BJ (cell line): ENCODE results near the gene SPSB2. TPM values are rescaled to one million over a fixed set of nuclear protein-coding genes. Genes with fewer than 3 reads are reported as not detected.
"Not testable (repeated sequence)": the region's sequence is repeated elsewhere in the genome, so short reads cannot be mapped to it uniquely, and the experiment has no call there.

Experiments used
- CTCF ChIA-PET: fragments of 350-600 bp; formaldehyde crosslinking; extraction: SDS; loops from one replicate; lab custom pipeline; 2021; ENCODE audit warnings: antibody characterized with exemption, inconsistent platforms; lab: Yijun Ruan, JAX
- POLR2A ChIA-PET: fragments of 300-600 bp; sonication (Branson Sonifier 250); formaldehyde crosslinking; extraction: SDS; loops from one replicate; lab custom pipeline; 2021; ENCODE audit warnings: antibody characterized with exemption; lab: Charles Lee
- DNase-seq: peaks from one replicate; pipeline ENCODE4 v3.0.0-alpha.2; 2011; ENCODE audit warnings: low read depth
- H3K27me3 ChIP-seq: 2 replicates; pipeline ENCODE4 v1.6.0; 2011; ENCODE audit warnings: low read length; ENCODE audit not compliant: control insufficient read depth, insufficient read depth
- H3K36me3 ChIP-seq: 2 replicates; pipeline ENCODE4 v1.5.1; 2011; ENCODE audit warnings: low read length; ENCODE audit not compliant: control insufficient read depth, insufficient read depth
- H3K4me3 ChIP-seq: 2 replicates; pipeline ENCODE4 v1.5.1; 2011; ENCODE audit warnings: low read depth, mild to moderate bottlenecking, control low read depth, low read length
- CTCF ChIP-seq: IDR thresholded peaks from 2 replicates; pipeline ENCODE4 v1.5.1; 2011; ENCODE audit warnings: low read depth, mild to moderate bottlenecking, control low read depth, inconsistent platforms, low read length, moderate library complexity; ENCODE audit not compliant: insufficient read depth
- polyA plus RNA-seq: library from polyadenylated mRNA; depleted of rRNA; stranded (reverse); fragments of >200 nt; gene quantifications from 2 replicates; pipeline ENCODE4 v1.2.3, GENCODE V29; 2011

Gene SPSB2
- polyA plus RNA-seq, 1 experiment, result 7.3 TPM

- TF ChIP-seq CTCF, result peak; percentile 58
- Histone ChIP-seq H3K36me3 (peaks cover 1% of the 10 kb centered on the region; the same call in 1 of the 2 replicates), H3K27me3 (no peaks in the 10 kb centered on the region), H3K4me3 (peak overlapping the region; percentile 23)
- POLR2A ChIA-PET, result interaction anchor here (0.7 to 1.4 kb wide), 5 partner anchors 18 to 190 kb away, joined by 3 to 7 read pairs (median 5); partner anchors contain the start of genes CDCA3, SPSB2 and USP5
- CTCF ChIA-PET, result interaction anchor here (0.6 to 2.4 kb wide), 31 partner anchors 9 to 561 kb away, joined by 3 to 42 read pairs (median 5); partner anchors contain the start of genes ENO2, LRRC23, RNU7-1 and SPSB2
- peak; percentile 74 for DNase-seq
Measured at GRCh38 chr12:6890789-6891645, 17.9 kb upstream of the SPSB2 start.

DNA sequence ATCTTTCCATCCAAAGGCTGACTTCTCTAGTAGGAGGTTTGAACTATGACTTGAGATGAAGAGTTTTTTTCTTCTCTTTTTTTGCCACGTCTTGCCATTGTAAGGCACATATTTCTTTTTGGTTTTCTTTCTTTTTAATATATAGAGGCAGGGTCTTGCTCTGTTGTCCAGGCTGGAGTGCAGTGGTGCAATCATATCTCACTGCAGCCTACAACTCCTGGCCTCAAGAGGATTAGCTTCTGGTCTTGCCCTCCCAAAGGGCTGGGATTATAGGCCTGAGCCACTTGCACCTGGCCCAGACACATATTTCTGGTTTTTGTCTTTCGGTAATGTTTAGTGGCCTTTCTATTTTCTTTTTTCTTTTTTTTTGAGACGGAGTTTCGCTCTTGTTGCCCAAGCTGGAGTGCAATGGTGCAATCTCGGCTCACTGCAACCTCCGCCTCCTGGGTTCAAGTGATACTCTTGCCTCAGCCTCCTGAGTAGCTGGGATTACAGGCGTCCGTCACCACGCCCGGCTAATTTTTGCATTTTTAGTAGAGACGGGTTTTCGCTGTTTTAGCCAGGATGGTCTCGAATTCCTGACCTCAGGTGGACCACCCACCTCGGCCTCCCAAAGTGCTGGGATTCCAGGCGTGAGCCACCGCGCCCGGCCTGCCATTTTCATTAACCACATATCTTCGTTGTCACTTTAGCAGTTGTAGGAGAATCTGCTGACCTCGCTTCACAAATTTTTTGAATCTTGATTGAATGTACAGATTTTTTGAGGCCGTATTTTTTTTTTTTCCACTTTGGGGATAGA is 16.9 kb upstream of the SPSB2 start:
- H3K4me3 ChIP-seq, H3K27me3 ChIP-seq, DNase-seq, CTCF ChIA-PET, POLR2A ChIA-PET, H3K36me3 ChIP-seq: not testable (repeated sequence)

- H3K4me3 ChIP-seq, H3K27me3 ChIP-seq, CTCF ChIA-PET, H3K36me3 ChIP-seq, POLR2A ChIA-PET, DNase-seq: not testable (repeated sequence)
Measured at GRCh38 chr12:6888794-6889193, 15.7 kb upstream of the SPSB2 start.

DNA sequence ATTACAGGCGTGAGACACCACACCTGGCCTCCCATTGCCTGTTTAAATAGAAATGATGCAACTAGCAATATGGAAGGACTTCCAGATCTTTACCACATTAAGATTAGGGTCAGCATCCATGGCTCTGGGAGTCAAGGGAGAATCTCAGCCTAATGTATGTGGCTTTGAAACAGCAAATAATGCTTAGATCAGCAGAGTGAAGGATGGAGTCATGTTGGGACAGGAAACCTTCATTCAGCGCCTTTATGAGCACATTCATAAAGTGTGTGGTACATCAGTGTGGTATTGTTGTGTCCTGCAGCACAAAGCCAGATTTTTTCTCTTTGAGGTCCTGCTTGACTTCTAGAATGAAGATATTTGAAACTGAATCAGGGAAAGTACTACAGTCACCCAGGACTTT is 15.3 kb upstream of the SPSB2 start:
- H3K4me3 ChIP-seq, result no peak overlapping the region
- CTCF ChIA-PET, result interaction anchor here (1.0 to 2.0 kb wide), 2 partner anchors 12 to 16 kb away, joined by 4 to 8 read pairs; partner anchors contain the start of gene SPSB2

GRCh38 chr12:6887460-6887859 is 14.4 kb upstream of the SPSB2 start:
- Histone ChIP-seq H3K36me3 (peaks cover 10% of the 10 kb centered on the region), H3K27me3 (no peaks in the 10 kb centered on the region), H3K4me3 (no peak overlapping the region)
- no peak for DNase-seq
- POLR2A ChIA-PET, result no interaction called here
- CTCF ChIA-PET, result interaction anchor here (0.8 to 2.0 kb wide), 3 partner anchors 11 to 18 kb away, joined by 3 to 8 read pairs (median 4); partner anchors contain the start of gene SPSB2
- TF ChIP-seq CTCF, result no peak

More for the DNA sequence above, 15.3 kb upstream of the SPSB2 start:
- TF ChIP-seq CTCF, result no peak
- POLR2A ChIA-PET, result no interaction called here
- no peaks in the 10 kb centered on the region for H3K27me3 ChIP-seq
- no peak for DNase-seq
- H3K36me3 ChIP-seq, result peaks cover 10% of the 10 kb centered on the region

GRCh38 chr12:6886206-6886999 is 13.3 kb upstream of the SPSB2 start:
- ChIA-PET POLR2A (interaction anchor here (0.6 kb wide), 1 partner anchor 280 kb away, joined by 17 read pairs; no protein-coding TSS in a partner anchor), CTCF (interaction anchor here (0.8 to 6.1 kb wide), 3 partner anchors 14 to 17 kb away, joined by 3 to 41 read pairs (median 8); partner anchors contain the start of gene SPSB2)
- not testable (repeated sequence) for DNase-seq, H3K27me3 ChIP-seq, H3K36me3 ChIP-seq, H3K4me3 ChIP-seq
